HG02623 (cell line): ENCODE results near the gene ACADVL.

Experiments used
- ATAC-seq: cut with Tn5 transposase; IDR thresholded peaks from one replicate; pipeline ENCODE4 v1.9.1; 2021; ENCODE audit warnings: moderate library complexity; ENCODE audit not compliant: unreplicated experiment

ACADVL gene

DNA sequence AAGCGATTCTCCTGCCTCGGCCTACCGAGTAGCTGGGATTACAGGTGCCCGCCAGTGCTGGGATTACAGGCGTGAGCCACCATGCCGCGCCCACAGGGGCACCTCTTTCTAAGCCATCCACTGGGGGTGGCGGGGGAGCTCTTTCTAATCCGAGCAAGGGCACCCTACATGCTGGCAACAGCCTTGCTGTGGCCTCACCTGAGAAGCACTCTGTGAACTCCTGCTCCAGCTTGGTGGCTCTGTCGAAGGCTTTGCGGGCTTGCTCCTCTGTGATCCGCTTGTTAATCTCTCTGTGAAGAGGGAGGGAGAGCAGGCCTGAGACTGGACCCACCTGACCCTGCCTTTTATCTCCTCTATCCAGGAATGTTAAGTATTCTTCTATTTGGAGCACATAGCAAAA lies 28.7 kb upstream of the ACADVL start:
- ATAC-seq, result no peak

DNA sequence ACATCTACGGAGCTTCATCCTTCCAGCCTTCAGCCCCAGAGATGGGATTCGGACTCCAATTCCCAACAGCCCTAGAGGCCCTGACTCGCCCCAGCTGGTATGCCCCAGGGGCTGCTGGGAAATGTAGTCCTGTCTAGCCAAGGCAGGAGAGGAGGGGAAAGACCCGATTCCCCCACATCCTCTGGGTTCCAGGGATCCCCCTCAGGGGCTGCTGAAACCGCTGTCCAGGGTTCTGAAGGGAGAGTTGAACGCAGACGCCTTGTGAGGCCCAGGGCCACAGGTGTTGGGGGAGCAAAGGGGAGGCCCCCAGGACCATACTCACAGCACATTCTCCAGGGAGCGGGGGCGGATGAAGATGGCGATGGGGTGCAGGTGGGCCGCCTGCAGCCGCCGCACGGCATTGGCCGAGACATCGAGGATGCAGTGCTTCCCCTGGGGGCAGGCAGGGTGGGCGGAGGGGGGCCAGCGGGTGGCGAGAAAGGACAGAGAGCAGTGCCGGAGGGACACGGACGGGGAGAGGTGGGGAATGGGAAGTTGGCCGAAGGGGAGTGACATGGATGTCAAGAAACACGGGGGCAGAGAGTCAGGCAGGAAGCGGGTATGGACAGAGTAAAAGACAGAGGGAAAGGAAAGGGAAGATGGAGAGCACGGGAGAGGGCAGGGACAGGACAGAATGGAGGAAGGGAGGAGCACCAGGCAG lies 28.0 kb upstream of the ACADVL start:
- no peak for ATAC-seq

GRCh38 chr17:7192271-7192937 lies 27.3 kb upstream of the ACADVL start:
- ATAC-seq, result no peak

DNA sequence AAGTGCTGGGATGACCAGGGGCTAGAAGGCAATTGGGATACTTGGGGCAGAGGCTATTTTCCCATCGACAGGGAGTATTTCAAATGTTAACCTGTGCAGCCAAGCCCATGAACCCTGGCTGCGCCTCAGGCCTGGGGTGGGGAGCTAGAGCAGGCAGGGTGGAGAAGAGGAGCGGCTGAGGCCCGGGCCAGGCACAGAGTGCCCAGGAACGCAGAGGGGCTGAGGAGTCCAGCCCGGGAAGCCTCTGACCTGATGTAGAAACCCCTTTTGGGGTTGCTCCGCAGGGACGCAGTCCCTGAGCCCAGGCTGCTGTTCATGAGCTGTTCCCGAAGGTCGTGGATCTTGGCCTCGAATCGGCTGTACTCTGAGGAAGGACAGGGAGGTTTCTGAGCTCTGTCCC lies 23.8 kb upstream of the ACADVL start:
- ATAC-seq, result no peak

GRCh38 chr17:7196651-7197401 lies 22.9 kb upstream of the ACADVL start:
- no peak for ATAC-seq

DNA sequence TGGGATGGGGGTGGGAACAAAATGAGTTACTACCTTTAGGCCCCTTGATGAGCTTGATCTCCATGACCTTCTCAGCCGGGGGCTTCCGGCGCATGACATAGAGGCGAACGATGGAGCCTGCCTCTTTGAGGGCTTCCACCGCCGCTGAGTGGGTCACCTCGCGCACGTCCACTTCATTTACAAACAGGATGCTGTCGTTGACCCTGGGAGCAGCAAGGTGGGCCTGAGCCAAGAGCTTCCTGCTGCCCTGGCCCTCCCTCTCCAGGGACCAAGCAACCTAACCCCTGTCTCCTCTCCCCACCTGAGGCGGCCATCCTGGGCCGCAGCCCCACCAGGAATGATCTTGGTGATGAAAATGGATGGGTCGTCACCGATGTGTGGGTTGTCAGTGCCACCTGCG lies 16.3 kb upstream of the ACADVL start:
- no peak for ATAC-seq

DNA sequence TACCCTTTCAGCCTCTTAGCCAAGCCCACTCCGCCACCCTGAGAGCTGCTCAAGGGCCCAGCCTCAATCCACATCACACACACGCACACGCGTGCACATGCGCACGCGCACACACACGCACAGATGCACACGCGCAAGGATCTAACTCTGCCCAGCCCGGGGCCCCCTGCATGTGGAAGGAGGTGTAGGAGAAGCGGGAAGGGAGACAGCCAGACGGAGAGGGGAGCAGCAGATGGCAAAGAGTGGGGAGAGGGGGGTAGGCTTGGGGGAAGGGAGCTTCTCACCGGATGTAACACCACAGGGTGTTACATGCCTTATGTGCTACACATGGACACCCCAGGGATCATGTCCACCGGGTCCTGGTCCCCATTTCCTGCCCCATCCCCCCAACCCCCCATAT lies 15.4 kb upstream of the ACADVL start:
- ATAC-seq, result no peak

DNA sequence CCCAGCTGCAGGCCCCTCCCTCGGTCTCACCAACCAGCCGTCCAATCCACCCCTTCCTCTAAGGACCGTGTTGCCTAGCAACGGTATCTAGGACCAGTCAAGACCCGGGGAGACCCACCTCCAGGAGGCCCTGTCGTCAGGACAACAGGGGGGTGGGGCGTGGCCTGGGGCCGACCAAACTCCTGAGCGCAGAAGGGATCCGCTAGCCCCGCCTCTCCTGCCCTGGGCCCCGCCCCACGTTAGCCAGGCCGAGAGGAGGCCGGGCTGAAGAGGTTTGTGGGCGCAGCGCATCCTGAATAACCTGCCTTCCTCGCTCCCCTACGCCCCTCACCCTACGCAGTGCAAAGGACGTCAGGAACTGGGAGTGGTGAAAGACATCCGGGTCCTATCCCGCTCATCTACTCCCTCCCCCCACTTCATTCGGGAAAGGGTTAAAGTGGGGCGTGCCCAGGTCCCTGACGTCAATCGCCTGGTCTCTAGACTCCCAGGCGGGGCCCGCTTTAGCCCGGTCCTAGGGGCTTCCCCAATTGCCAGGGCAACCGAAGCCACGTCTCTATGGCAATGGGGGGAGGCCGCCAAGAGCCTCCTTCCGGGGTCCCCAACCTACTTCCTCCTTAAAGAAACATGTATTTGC lies 14.8 kb upstream of the ACADVL start:
- peak; percentile 80 for ATAC-seq

- ATAC-seq, result no peak
Observed at GRCh38 chr17:7205561-7205960, 14.2 kb upstream of the ACADVL start.

GRCh38 chr17:7207120-7208001 lies 12.4 kb upstream of the ACADVL start:
- no peak for ATAC-seq

DNA sequence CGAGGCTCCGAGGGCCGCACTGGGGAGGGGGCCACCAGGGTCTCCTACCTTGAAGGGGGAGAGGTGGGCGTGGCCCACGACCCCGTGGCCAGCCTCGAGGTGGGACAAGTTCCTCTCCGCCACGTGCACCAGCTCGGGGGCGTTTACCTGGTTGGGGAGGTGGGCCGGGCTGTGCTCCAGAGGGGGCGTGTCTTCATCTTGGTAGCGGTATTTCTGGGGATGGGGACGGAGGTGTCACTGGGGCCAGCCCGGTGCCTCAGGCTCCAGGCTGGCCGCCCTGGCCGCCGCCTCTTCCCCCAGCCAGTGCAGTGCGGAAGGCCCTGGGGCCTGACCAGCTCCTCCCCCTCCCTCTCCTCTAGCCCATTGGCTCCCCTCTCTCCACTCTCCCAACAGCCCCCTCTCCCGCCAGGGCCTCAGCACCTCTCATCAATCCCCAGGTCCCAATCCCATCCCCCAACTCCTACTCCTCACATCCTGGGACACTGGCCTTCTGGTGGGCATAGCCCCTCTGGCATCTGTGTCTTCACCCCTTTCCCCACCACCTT lies 11.6 kb upstream of the ACADVL start:
- ATAC-seq, result no peak

- no peak for ATAC-seq
Observed at GRCh38 chr17:7208754-7209460, 10.8 kb upstream of the ACADVL start.

DNA sequence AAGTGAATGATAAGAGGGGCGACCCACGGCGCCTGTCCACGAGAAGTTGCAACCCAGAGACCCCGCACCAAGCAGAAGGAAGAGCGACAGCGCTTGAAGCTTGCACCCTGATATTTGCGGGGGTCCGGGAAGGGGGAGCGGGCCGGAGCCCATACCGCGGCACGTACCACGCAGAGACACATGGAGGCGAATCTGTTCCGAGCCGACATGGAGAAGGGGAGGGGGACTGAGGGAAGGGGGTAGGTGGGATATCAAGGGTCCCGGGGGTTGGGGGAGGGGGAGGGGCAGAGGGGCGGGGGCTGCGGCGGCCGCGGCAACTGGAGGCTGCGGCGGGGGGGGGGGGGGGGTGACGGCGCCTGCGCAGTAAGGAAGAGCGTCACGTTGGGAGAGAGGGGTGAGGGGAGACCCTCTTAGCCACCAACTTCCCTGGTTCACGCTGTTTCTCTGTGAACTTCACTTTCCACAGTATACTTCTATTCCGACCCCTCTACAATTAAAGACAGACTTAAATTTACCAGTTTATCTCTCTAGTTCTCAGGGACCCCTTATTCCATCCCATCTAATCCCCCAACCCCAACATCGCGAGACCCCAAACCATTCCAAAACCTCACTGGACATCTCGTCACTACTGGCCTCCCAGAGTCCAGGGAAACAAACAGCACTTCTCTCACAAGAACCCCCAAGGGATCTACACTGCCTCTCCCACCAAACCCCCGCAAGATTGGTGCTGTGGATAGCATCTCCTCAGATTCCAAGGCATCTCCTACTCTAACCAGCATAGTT lies 8.1 kb upstream of the ACADVL start:
- no peak for ATAC-seq

- no peak for ATAC-seq
Observed at GRCh38 chr17:7213895-7214299, 5.8 kb upstream of the ACADVL start.

DNA sequence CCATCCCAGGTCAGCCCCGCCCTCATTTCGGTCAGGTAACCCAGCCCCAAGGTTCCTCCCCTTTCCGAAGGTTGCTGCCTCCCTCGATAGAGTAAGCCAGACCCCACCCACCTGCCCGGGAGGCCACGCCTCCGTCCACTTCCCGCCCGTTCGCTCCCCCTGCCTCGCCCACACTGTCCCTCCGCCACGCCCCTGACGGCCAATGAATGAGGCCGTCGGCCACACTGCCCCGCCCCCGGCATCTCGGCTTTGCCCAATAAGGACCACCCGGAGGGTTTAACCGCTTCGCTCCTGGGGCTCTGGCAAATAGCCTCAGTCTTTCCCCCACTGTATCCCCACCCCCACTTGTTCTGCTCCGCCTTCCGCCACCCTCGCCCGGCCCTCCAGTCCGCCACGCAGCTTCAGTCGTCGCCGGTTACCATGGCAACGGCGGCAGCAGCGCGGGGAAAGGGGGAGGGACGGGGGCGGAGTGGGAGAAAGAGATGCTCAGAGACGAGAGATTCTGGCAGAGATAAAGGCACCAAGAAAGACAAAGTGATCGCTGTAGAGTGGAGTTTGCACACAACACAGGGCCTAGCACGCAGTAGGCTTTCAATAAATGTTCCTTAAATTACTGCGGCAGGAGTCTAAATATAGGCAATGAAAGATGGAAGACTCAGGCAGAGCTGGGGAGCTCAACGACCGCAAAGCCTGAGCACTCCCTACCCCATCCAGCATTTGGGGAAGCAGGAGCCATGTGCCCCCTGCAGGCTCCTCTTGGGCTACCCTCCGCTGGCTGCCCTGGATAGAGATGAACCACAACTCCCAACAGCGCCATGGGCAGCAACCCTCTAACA lies 5.2 kb upstream of the ACADVL start:
- peak; percentile 84 for ATAC-seq

- no peak for ATAC-seq
Observed at GRCh38 chr17:7215136-7215638, 4.6 kb upstream of the ACADVL start.

GRCh38 chr17:7215652-7216180 lies 4.0 kb upstream of the ACADVL start:
- ATAC-seq, result no peak
